GM21717 (cell line): ENCODE measurements around the gene EXOC3.

Experiments used
- ATAC-seq: cut with Tn5 transposase; IDR thresholded peaks from one replicate; pipeline ENCODE4 v1.9.1; 2021; ENCODE audit warnings: mild to moderate bottlenecking, moderate library complexity; ENCODE audit not compliant: unreplicated experiment

Gene EXOC3

GRCh38 chr5:437281-437771, 5.7 kb upstream of the EXOC3 start:
- no peak for ATAC-seq

GRCh38 chr5:438481-438981, 4.4 kb upstream of the EXOC3 start:
- no peak for ATAC-seq

GRCh38 chr5:439181-439580, 3.8 kb upstream of the EXOC3 start:
- no peak for ATAC-seq

- no peak for ATAC-seq
Observed at GRCh38 chr5:439636-440035, 3.3 kb upstream of the EXOC3 start.

GRCh38 chr5:440401-441201, 2.4 kb upstream of the EXOC3 start:
- no peak for ATAC-seq

GRCh38 chr5:441996-442334, 1.0 kb upstream of the EXOC3 start:
- ATAC-seq, result no peak

GRCh38 chr5:443239-444151, 519 bp downstream of the EXOC3 start:
- ATAC-seq, result peak; percentile 1

- ATAC-seq, result no peak
Observed at GRCh38 chr5:444226-444625, 1.2 kb downstream of the EXOC3 start.

GRCh38 chr5:445591-445990, 2.6 kb downstream of the EXOC3 start:
- no peak for ATAC-seq

GRCh38 chr5:446066-446882, 3.3 kb downstream of the EXOC3 start:
- ATAC-seq, result no peak

GRCh38 chr5:446883-447263, 3.9 kb downstream of the EXOC3 start:
- ATAC-seq, result no peak

GRCh38 chr5:447501-447900, 4.5 kb downstream of the EXOC3 start:
- no peak for ATAC-seq

GRCh38 chr5:448061-448765, 5.2 kb downstream of the EXOC3 start:
- ATAC-seq, result no peak

GRCh38 chr5:448766-449090, 5.8 kb downstream of the EXOC3 start:
- ATAC-seq, result no peak

GRCh38 chr5:449151-449550, 6.2 kb downstream of the EXOC3 start:
- ATAC-seq, result no peak

GRCh38 chr5:451587-452458, 8.8 kb downstream of the EXOC3 start:
- no peak for ATAC-seq

GRCh38 chr5:452978-453710, 10.2 kb downstream of the EXOC3 start:
- ATAC-seq, result no peak

- ATAC-seq, result no peak
Observed at GRCh38 chr5:453725-454481, 10.9 kb downstream of the EXOC3 start.
